Prostate gland (tissue), 2 donors: Measurements from ENCODE around the gene SPOP.

Experiments
- POLR2A ChIP-seq: fragments of 450-650 bp; IDR thresholded peaks from one replicate; pipeline ENCODE4 v1.6.1; 2016; ENCODE audit warnings: antibody characterized with exemption, mild to moderate bottlenecking
- POLR2AphosphoS5 ChIP-seq: sonication (generic); formaldehyde crosslinking; IDR thresholded peaks from one replicate; pipeline ENCODE4 v1.6.1; 2017; ENCODE audit warnings: antibody characterized with exemption
- TF ChIP-seq, protein P1 (sequence below), 4 experiments: fragments of 200-600 bp in 2 of 4; fragments of 450-650 bp in 2 of 4; sonication (generic) in 2 of 4; IDR thresholded peaks; 1 replicate in 3 of 4; 2 replicates in 1 of 4; pipeline ENCODE4 v1.5.1; 2016 to 2019; ENCODE audit warnings: antibody characterized with exemption in 4 of 4, mild to moderate bottlenecking in 2 of 4, moderate library complexity in 2 of 4

DNA sequence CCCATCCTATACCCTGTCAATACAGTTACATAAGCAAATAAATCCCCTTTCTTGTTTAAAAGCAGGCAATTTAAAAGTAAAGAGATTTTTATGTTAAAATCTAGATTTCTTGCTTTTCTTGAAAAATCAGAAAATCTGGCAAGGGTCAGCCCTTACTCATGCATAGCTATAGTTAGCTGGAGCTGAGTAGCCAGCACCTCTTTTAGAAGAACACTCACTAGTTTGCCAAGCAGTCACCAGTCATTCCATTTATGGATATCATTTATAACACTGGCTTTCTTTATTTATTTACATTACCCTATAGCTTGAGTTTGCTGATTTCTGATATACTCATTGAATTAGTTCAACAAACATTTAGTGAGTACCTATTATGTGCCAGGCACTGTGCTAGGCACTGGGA is 56.5 kb downstream of the SPOP start:
- TF ChIP-seq POLR2A (no peak), POLR2AphosphoS5 (no peak)
- TF ChIP-seq, protein P1, sequence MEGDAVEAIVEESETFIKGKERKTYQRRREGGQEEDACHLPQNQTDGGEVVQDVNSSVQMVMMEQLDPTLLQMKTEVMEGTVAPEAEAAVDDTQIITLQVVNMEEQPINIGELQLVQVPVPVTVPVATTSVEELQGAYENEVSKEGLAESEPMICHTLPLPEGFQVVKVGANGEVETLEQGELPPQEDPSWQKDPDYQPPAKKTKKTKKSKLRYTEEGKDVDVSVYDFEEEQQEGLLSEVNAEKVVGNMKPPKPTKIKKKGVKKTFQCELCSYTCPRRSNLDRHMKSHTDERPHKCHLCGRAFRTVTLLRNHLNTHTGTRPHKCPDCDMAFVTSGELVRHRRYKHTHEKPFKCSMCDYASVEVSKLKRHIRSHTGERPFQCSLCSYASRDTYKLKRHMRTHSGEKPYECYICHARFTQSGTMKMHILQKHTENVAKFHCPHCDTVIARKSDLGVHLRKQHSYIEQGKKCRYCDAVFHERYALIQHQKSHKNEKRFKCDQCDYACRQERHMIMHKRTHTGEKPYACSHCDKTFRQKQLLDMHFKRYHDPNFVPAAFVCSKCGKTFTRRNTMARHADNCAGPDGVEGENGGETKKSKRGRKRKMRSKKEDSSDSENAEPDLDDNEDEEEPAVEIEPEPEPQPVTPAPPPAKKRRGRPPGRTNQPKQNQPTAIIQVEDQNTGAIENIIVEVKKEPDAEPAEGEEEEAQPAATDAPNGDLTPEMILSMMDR (IDR thresholded peaks at IDR 0.05) = no peak
